HG03196 (cell line): ENCODE measurements around the gene BTBD7.
"Not testable (repeated sequence)": the region's sequence is repeated elsewhere in the genome, so short reads cannot be mapped to it uniquely, and the experiment has no call there.

Experiments
- ATAC-seq: cut with Tn5 transposase; IDR thresholded peaks from one replicate; pipeline ENCODE4 v1.9.1; 2021; ENCODE audit not compliant: unreplicated experiment

BTBD7 gene

DNA sequence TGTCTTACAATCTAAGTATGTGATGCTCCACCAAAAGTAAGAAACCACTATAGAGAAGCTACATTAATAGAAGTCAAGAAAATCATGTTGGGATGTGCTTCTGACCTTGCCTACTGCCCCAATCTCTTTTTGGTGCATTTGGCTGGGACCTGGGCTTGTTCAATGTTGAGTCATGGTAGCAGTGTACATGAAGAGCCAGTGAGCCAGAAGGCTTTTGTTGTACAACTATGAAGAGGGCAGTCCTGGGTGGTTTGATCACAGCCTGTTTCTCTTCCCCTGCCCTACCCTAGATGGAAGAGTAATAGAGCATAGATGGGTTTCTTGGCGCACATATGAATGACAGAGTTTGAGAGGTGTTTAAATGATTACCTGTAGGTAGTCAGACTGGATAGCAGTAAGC is 69.4 kb downstream of the BTBD7 start:
- ATAC-seq, result no peak

DNA sequence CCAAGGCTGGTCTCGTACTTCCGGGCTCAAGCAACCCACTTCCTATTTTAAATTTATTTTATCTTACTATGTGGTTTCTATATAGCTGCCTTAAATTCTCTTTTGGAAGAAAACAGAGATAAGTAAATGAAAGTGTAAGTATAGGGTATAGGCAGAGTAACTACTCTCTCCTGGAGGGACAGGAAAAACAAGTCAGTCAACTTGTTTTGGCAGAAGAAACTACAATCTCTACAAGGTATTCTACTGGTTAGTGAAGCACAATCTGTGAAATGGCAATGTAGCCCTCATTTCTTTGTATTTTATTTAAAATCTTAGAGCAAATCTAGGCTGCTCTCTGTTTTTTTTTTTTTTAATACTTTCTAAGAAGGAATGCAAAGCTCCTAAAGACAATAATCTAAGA is 70.4 kb downstream of the BTBD7 start:
- ATAC-seq, result no peak

DNA sequence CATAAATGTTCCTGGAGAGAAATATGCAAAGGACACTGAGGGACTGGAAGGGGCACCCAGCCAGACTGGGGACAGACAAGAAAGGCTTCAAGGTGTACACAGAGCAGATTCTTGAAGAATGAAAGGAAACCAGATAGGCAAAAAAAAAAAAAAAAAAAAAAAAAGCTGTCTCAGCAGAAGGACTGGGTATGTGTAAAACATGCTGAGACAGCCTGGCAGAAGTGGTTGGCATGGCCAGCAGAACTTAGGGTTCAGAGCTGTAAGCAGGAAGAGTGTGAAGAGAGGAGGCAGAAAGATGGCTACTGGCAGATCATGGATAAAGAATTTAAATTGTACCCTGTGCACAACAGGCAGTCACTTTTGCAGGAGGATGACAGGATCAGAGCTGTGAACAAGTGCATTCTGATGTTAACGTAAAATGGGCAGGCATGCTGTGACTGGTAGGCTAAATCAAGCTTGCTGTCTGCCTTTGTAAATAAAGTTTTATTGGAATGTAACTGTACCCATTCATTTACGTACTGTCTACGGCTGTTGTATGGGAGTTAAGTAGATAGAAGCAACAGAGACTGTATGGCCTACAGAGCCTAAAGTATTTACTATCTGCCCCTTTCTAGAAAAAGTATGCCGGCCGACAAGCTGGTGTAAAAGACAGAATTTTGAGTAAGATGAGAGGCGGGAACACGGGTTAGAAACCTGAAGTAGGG is 83.6 kb downstream of the BTBD7 start:
- ATAC-seq, result no peak

DNA sequence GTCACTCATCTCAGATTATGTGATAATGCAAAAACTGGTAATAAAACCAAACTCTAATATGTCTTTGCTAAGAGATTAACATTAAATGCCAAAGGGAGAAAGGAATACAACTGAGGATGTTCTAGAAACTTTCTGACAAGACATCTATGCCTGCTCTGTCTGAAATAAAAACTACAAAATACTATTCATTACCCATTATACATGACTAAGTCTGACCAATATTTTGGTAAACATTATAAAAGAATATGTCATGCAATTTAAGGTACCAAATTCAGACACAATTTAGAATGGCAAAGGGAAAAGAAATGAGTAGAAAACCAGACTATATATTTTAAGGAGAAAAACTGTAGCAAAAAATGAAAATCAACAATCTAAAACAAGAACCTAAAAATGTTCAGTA is 86.3 kb downstream of the BTBD7 start:
- no peak for ATAC-seq

DNA sequence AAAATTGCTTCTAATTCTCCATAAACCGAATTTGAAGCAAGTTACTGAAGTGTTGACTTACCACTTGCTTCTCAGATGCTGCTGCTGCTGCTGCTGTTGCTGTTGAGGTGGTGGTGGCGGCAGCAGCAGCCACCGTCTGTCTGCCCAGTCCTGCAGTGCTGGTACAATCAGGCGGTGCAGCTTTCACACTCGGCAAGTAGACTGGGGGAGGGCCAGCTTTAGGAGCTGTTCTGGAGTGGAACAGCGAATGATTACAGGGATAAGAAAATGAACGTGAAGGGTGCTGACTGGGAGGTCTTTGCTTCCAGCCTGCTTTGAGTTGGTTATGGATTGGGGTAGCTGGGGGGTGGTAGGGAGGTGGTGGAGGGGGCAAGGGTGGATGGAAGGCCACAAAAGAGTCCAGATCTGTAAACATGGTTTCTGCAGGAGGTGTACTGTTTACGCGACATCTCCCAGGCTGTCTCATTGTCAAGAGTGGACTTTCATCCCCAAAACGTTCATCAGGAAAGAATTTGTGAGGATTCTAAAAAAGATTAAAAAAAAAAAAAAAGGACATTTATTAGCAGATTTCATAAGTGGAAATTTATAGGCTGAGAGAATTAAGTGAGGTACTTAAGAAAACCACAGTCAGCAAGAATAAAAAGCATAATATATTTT is 86.9 kb downstream of the BTBD7 start:
- ATAC-seq, result no peak

DNA sequence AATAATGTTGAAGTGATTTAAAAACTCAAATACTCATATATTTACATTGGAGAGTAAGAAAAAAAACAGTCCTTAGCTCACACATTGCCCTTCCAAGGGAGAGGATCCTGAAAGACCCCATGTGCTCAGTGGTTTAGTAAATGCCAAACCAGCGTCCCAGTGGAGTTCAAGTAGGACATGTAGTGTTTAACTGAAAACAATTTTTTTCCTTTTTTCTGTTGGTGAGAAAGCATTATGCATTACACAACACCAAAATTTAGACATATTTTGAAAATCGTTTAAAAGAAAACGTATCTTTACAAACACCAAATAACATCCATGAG is 92.2 kb downstream of the BTBD7 start:
- ATAC-seq, result no peak

DNA sequence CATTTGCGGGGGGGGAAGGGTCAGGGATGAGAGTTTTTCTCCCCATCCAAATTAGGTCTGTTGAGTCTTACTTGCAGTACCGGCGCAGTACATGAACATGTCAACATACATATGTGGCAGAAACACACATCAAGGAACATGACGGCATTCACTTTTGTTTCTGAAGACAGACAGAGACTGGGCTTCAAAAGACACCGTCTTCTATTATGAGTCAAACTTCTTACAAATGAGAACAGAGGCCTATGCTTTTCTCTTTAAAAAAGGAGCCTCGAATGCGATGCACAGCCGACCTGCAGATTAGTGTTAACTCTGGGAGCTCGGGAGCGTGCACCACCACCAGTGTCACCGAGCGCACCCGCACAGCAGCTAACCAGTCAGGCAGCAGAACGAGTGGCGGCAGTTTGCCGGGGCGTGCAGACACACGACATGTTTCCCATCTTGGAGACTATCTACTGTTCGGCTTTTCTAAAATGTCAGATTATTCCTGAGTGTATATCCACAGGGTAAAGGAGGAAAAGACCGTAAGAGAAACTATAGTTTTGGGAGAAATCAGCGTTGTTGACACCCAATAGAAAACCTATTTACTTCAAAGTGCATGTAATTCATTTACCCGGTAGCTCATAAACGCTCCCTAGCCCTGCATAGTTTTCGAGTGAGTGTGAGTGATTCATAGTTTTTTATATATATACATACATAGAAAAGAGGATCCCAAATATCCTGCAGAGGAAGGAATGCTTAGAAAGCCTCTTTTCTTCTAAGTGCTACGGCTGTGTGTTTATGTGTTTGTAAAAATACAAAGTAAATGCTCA is 92.8 kb downstream of the BTBD7 start:
- ATAC-seq, result no peak

DNA sequence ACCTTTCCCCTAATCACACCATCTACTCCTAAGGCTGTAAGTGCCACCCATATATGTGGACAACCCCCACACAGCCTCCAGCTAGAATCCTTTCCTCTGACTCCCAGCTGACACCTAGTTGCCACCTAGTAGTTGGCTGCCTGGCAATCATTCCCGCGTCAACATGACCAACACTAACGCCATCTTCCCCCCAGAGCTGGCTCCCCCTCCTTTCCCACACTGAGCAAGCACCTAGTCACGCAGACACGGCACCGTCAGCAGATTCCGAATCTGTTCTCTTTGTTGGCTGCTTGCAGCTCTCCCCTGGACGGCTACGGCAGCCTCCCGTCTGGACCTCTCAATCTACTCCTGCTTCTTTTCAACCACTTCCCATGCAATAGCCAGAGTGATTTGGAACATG is 98.0 kb downstream of the BTBD7 start:
- ATAC-seq, result no peak

DNA sequence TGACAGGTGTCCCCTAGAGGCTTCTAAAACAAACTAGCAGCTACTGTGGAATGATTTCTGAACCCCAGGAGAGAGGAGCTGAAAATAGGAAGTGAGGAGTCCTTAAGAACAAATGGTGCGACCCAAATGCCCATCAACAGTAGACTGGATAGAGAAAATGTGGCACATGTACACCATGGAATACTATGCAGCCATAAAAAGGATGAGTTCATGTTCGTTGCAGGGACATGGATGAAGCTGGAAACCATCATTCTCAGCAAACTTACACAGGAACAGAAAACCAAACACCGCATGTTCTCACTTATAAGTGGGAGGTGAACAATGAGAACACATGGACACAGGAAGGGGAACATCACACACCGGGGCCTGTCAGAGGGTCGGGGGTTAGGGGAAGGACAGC is 99.8 kb downstream of the BTBD7 start:
- ATAC-seq, result not testable (repeated sequence)

DNA sequence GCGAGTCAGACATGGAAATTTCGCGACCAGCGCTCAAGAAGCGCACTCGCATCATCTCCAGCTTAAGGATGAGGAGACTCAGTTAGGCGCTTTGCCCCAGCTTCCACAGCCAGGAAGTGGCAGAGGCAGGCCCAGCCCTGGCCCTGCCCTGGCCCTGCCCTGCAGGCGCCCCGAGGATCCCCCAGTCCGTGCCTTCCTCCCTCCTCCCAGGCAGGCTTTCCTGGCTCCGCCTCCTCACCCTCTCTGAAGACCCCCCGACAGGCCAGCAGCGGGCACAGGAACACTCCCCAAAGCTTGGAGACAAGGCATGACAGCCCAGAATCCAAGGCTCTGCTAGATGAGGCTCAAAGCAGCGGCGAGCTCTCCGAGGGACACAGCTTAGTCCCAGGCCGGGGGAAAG is 100.7 kb downstream of the BTBD7 start:
- no peak for ATAC-seq

DNA sequence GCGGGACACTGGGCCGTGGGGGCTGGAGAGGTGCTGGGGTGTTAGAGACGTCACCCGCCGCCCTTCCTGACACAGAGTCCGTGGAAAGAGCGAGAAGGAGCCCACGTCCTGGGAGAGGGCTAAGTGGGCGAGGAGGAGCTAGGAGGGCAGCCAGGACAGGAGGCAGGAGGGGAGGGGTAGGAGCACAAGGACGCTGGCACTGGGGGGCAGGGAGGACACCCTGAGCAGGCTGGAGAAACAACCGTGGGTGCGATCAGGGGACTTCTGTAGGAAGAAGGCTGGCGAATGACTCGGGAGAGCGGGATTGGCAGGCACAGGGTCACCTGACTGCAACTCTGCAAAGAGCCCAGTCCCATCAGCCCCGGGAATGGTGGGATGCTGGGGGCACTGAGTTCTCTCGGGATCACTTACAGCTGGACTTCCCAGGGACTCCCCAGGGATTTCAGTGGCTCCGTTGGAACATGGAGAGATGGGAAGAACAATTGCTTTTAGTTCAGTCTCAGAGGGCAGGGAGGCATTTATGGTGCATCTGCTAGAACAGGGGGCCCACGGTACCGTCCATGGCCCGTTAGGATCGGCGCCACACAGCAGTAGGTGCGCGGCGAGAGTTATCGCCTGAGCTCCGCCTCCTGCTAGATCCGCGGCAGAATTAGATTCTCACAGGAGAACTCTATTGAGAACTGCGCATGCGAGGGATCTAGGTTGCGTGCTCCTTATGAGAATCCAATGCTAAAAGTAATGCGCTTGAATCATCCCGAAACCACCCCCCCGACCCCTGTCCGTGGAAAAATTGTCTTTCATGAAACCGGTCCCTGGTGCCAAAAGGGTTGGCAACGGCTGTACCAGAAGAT is 101.5 kb downstream of the BTBD7 start:
- no peak for ATAC-seq

DNA sequence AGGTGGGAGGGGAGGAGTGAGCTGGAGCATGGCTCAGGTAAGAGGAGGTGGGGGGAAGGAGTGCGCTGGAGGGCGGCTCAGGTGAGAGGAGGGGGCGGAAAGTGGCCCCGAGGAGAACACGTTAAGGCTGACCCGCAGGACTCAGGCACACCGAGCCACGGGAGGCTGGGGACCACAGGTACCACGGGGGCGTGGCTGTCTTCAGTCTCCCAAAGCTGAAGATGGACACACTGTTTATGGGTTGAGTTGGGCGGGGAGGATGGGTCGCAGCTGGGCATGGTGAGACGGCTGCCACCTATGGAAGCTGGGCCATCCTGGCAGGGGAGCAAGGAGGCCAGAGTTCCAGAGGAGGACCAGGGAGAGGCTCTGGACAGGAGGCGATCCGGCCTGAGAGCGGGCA is 102.3 kb downstream of the BTBD7 start:
- no peak for ATAC-seq

DNA sequence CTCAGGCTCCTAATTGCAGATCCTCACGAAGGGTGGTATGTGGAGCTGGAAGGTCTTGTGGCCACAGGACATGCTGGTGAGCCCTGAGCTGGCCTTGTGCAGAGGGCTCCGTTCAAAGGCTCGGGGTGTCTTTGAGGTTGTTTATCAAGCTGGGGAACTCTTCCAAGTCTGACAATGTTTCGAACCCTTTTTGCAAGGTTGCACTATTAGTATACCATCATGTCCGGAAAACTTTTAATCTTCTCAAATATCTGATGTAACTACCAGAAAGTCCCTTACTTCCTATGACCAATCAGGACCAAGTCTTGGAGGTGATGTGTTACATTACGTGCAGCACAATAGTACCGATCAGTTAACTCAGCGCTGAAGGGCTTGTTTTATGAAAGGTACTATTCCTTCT is 104.3 kb downstream of the BTBD7 start:
- ATAC-seq, result no peak

DNA sequence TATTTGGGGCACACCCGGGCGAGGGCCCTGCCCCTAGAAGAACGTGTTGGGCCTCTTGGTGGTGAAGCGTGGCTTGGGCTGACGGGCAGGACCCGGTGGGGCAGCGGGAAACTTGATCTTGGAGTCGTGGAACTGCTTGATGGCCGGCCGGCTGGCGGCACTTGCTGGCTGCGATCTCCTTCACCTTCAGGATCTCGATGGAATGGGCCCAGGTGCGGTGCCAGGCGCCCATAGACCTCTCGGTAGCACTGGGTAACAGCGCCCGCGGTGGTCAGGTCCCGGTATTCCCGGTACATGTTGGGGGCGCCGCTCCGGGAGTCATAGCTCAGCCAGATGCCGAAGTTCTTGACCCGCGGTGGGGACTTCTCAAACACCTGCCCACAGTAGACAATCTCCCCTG is 109.3 kb downstream of the BTBD7 start:
- no peak for ATAC-seq

DNA sequence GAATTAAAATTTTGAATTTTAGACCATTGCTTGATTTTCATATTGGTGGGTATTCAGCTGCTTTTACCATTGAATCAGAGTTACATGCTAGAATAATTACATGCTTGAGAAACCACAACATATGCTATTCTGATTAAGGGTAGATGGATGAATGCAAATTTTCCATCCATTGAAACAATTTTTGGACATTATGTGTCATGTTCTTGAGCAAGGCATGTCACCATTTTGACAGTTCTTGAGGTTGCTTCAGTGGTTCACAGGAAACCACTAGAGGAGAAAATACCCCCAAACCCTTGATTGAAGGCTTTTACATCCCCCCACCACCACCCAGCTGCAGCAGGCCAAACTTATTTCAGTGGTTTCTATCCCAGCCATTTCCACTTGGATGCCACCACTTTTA is 112.3 kb downstream of the BTBD7 start:
- no peak for ATAC-seq

DNA sequence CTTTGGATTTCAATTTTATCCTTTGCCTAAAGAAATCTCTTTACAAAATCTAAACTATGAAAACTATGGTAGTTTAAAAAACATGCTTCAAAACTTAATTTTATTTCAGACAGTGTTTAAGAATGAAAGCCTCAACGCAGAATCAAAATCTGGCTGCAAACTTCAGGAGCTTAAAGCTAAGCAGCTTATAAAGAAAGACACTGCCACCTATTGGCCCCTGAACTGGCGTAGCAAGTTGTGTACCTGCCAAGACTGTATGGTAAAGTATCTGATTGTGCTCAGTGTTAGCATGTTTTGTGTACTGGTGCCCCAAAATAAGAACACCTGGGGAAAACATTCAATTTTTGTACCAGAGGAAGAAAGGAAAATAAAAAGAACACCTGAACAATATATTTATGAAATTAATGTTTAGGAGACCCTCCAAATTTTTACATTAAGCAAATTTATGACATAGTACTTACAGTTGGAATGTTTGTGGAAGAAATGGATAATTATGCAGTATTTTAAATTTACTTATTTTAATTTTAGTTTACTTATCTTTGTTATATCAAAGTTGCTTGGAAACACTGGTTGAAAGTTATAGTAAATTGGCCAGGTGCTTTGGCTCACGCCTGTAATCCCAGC is 113.6 kb downstream of the BTBD7 start:
- ATAC-seq, result no peak

DNA sequence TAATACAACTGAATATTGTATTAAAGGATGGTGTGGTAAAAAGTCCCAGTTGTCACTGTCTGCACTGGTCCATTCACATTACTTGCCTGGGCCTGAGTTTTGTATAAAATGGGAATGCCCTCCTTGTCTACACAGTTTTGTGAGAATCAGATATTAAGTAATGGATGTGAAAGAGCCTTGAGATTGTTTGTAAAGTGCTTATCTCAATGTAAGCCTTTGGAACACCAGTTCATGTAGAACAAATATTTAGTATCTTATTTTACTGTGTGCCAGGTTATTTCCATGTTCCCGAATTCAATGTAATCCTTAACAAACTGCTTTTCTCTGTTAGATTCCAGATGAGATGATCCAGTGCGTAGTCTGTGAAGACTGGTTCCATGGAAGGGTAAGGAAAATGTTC is 118.2 kb downstream of the BTBD7 start:
- ATAC-seq, result no peak

DNA sequence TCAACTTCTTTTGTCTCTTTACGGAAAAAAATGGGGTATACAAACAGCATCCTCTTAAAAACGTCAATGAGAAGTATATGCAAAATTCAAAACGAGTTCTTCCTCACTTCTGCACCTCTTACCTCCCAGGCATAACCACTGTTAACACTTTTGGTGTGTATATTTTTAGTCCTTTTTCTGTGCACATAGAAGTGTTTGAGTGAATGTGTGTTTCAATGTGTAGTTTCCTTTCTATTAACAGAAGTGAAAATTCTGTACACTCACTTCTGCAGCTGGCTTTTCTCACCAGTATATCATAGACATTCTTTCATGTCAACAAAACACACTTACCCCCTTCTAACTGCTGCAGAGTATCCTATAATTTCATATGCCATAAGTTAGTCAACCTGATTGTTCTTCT is 120.4 kb downstream of the BTBD7 start:
- ATAC-seq, result peak; percentile 47

DNA sequence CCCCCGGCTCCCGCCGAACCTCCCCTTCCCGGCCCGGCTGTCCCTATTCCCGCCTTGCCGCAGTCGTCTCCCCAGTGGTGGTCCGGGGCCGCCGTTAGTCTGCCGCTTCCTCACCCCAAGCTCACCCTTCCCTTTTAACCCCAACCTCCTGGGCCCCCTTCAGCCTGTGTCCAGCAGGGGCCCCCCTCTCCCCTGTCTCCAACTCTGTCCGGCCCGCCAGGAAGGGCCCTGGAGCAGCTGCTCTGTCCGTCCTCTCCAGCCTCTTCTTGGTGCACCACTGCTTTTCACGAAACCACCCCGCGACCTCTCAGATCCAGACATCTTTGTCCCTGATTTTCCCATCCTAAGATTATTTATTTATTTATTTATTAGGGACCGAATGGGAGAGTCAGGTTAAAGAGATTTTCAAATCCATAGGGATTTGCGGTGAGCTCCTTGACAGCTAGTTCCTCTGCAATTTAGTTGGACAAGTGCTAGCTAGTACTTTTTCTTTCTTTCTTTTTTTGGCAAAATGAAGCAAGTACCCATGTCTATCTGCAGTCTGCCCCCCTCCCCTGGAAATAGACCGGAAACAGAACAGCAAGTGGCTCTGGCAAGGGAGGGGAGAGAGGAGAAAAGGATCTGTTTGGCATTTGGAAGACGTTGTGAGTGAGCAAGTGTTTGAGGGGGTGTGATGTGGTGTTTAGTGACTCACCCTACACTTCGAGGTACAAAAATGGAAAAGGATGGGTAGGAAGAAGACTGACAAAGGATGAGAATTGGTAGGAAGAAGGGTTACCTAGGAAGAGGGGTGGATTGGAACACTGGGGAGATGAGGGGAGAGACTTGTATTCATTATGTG is 125.1 kb downstream of the BTBD7 start:
- ATAC-seq, result peak; percentile 47
